NB4 (cell line): ENCODE results near the gene FGF12.

Experiments used
- MAX ChIP-seq: IDR thresholded peaks from 2 replicates; pipeline ENCODE4 v1.6.1; 2011; ENCODE audit warnings: low read depth, low read length
- TF ChIP-seq, protein P1 (sequence below): IDR thresholded peaks from one replicate; pipeline ENCODE4 v1.5.1; 2012; ENCODE audit warnings: low read depth, low read length

- TF ChIP-seq, protein P1, sequence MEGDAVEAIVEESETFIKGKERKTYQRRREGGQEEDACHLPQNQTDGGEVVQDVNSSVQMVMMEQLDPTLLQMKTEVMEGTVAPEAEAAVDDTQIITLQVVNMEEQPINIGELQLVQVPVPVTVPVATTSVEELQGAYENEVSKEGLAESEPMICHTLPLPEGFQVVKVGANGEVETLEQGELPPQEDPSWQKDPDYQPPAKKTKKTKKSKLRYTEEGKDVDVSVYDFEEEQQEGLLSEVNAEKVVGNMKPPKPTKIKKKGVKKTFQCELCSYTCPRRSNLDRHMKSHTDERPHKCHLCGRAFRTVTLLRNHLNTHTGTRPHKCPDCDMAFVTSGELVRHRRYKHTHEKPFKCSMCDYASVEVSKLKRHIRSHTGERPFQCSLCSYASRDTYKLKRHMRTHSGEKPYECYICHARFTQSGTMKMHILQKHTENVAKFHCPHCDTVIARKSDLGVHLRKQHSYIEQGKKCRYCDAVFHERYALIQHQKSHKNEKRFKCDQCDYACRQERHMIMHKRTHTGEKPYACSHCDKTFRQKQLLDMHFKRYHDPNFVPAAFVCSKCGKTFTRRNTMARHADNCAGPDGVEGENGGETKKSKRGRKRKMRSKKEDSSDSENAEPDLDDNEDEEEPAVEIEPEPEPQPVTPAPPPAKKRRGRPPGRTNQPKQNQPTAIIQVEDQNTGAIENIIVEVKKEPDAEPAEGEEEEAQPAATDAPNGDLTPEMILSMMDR = no peak
- TF ChIP-seq MAX = no peak
Measured at GRCh38 chr3:192505731-192506130, 221.6 kb downstream of the FGF12 start.
